ENCODE measurements around the gene B3GNT9. TPM values are rescaled to one million over a fixed set of nuclear protein-coding genes. Genes with fewer than 3 reads are reported as not detected.

B3GNT9 gene
- total RNA-seq, 1 experiment from 2014 or later, result 6.8 TPM

DNA sequence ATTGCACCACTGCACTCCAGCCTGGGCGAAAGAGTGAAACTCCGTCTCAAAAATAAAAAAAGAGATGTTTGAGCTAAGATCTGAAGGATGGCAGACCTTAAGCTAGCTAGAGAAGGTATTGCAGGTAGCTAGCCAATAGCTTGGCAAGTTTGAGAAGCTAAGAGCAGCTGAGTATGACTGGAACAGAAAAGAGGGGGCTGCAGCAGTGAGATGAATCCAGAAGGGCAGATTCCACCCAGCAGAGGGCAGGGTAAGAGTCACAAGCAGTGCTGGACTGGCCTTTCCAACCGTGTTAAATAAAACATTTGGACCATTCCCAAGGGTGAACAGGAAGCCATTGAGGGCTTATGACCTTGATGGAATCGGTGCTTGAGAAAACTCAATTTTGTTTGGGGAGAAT is 46.7 kb downstream of the B3GNT9 start:
- no TSS peak for BruUV-seq (replicated peaks)

DNA sequence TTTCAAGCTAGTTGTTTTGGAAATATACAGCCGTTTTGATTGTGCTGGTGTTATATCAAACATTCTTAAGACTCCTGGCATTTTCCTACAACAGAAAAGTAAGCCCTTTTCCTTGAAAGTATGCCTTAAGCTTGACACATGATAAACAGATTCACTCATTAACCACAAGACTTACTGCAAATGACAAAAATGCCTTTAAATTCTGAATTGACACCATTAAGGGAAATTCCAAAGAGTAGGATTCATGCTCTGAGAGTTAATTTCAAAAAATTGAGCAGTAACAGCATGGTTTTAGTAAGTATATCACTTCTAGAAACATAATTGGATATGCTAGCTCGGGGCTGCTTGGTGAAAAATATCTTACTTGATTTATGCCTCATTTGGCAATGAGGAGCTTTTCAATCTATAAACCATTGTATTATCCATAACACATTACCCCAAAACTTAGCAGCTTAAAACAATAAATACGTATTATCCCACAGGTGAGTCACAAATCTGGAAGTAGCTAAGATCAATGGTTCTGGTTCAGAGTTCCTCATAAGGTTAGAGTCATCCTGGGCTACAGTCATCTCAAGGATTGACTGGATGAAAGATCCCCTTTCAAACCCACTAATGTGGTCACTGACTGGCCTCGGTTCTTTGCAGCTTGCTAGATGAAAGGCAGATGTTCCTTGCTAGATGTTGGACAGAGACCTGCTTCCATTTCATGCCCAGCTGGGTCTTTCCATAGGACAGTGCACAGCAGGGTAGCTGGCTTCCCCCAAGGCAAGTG is 49.3 kb downstream of the B3GNT9 start:
- H3K27me3 Mint-ChIP-seq (ENCODE audit: unreplicated experiment), result no peaks in the 10 kb centered on the region
- BruUV-seq (replicated peaks), result no TSS peak
- intact Hi-C loops (cut with micrococcal nuclease; ENCODE audit: unreplicated experiment), result loop anchor here (2.0 to 5.0 kb wide), 2 partner anchors 84 to 125 kb away; no protein-coding TSS in a partner anchor
- TF ChIP-seq, protein P1, sequence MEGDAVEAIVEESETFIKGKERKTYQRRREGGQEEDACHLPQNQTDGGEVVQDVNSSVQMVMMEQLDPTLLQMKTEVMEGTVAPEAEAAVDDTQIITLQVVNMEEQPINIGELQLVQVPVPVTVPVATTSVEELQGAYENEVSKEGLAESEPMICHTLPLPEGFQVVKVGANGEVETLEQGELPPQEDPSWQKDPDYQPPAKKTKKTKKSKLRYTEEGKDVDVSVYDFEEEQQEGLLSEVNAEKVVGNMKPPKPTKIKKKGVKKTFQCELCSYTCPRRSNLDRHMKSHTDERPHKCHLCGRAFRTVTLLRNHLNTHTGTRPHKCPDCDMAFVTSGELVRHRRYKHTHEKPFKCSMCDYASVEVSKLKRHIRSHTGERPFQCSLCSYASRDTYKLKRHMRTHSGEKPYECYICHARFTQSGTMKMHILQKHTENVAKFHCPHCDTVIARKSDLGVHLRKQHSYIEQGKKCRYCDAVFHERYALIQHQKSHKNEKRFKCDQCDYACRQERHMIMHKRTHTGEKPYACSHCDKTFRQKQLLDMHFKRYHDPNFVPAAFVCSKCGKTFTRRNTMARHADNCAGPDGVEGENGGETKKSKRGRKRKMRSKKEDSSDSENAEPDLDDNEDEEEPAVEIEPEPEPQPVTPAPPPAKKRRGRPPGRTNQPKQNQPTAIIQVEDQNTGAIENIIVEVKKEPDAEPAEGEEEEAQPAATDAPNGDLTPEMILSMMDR (IDR thresholded peaks at IDR 0.05; ENCODE audit: unreplicated experiment), result no peak
- H3K4me1 Mint-ChIP-seq (ENCODE audit: low read depth, unreplicated experiment), result no peaks in the 10 kb centered on the region
- DNase-seq, result no peak
- H3K36me3 Mint-ChIP-seq (ENCODE audit: insufficient read depth, unreplicated experiment), result peaks cover 22% of the 10 kb centered on the region
- no peak overlapping the region for H3K27ac Mint-ChIP-seq (ENCODE audit: unreplicated experiment)
- CTCF ChIA-PET, result interaction anchor here (0.6 to 0.8 kb wide), 3 partner anchors 29 to 54 kb away, joined by 3 to 4 read pairs (median 4); no protein-coding TSS in a partner anchor
- H3K9me3 Mint-ChIP-seq (ENCODE audit: low read depth, unreplicated experiment), result no peaks in the 10 kb centered on the region
- H3K4me3 Mint-ChIP-seq (ENCODE audit: low read depth, unreplicated experiment), result no peak overlapping the region

More for the DNA sequence above, 46.7 kb downstream of the B3GNT9 start:
- Mint-ChIP-seq H3K27ac (ENCODE audit: unreplicated experiment) (peak overlapping the region; percentile 15), H3K4me1 (ENCODE audit: low read depth, unreplicated experiment) (no peaks in the 10 kb centered on the region), H3K36me3 (ENCODE audit: insufficient read depth, unreplicated experiment) (peaks cover 23% of the 10 kb centered on the region), H3K4me3 (ENCODE audit: low read depth, unreplicated experiment) (no peak overlapping the region), H3K9me3 (ENCODE audit: low read depth, unreplicated experiment) (no peaks in the 10 kb centered on the region), H3K27me3 (ENCODE audit: unreplicated experiment) (no peaks in the 10 kb centered on the region)
- TF ChIP-seq, protein P1 (IDR thresholded peaks at IDR 0.05; ENCODE audit: unreplicated experiment), result no peak
- peak; percentile 39 for DNase-seq
- intact Hi-C loops (cut with micrococcal nuclease; ENCODE audit: unreplicated experiment), result loop anchor here (5.0 kb wide), 1 partner anchor 87 kb away; no protein-coding TSS in a partner anchor
- CTCF ChIA-PET, result interaction anchor here (0.9 to 2.1 kb wide), 3 partner anchors 17 to 94 kb away, joined by 3 to 5 read pairs (median 5); no protein-coding TSS in a partner anchor

DNA sequence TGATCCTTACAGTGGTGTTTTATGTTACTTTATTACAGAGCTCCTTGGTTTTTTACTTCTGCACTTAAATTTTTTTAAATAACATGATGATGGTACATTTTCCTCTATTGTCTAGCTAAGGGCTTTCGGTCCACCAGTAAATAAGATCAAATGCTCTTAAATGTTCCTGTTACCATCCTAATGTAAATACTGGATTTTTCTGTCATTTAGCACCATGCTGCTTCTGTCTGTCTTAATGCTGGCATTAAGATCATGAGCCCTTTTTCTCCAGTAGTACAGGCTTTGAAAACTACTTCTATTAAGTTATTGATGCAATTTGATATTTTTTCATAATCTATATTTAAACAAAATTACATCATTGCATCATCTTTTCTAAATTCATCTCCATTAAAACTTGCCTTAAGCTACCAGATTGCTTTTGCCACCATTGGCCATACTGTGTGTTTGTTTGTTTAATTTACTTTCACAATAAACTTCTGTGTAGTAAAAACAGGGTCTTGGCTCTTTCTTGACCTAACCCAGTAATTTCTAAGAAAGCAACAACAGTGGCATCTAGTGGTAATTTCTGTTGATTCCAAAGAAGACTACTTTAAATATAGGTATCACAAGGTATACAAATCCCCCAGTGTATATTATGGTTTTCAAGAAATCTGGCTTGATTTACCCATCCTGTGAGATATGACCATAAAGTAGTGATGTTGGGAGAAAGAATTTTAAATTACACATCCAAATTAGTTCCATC is 50.1 kb downstream of the B3GNT9 start:
- TF ChIP-seq, protein P1 (IDR thresholded peaks at IDR 0.05; ENCODE audit: unreplicated experiment), result no peak
- H3K36me3 Mint-ChIP-seq (ENCODE audit: insufficient read depth, unreplicated experiment), result peaks cover 22% of the 10 kb centered on the region
- intact Hi-C loops (cut with micrococcal nuclease; ENCODE audit: unreplicated experiment), result loop anchor here (2.0 to 5.0 kb wide), 2 partner anchors 83 to 124 kb away; no protein-coding TSS in a partner anchor
- H3K4me1 Mint-ChIP-seq (ENCODE audit: low read depth, unreplicated experiment), result no peaks in the 10 kb centered on the region
- no peaks in the 10 kb centered on the region for H3K9me3 Mint-ChIP-seq (ENCODE audit: low read depth, unreplicated experiment)
- H3K27ac Mint-ChIP-seq (ENCODE audit: unreplicated experiment), result no peak overlapping the region
- CTCF ChIA-PET, result interaction anchor here (1.0 kb wide), 1 partner anchor 83 kb away, joined by 6 read pairs; no protein-coding TSS in a partner anchor
- H3K27me3 Mint-ChIP-seq (ENCODE audit: unreplicated experiment), result no peaks in the 10 kb centered on the region
- no peak overlapping the region for H3K4me3 Mint-ChIP-seq (ENCODE audit: low read depth, unreplicated experiment)
- no peak for DNase-seq
- BruUV-seq (replicated peaks), result no TSS peak

DNA sequence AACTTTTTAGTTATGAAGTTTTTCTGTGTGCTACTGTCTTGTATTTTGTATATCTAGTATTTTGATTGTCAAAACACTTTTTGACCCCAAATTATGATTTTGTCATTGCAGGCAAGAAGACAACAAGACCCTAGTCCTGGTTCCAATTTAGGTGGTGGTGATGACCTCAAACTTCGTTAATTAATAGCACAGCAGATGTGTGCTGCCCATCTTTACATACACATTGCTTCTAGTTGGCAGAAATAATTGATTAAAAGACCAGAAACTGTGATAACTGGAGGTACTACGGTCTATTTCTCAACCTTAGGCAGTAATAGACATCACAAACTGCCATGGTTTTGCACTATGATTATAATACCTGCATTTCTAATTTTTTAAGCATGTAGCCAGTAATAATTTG is 52.2 kb downstream of the B3GNT9 start:
- Mint-ChIP-seq H3K27me3 (ENCODE audit: unreplicated experiment) (no peaks in the 10 kb centered on the region), H3K9me3 (ENCODE audit: low read depth, unreplicated experiment) (no peaks in the 10 kb centered on the region), H3K4me3 (ENCODE audit: low read depth, unreplicated experiment) (no peak overlapping the region), H3K27ac (ENCODE audit: unreplicated experiment) (no peak overlapping the region), H3K36me3 (ENCODE audit: insufficient read depth, unreplicated experiment) (peaks cover 30% of the 10 kb centered on the region), H3K4me1 (ENCODE audit: low read depth, unreplicated experiment) (no peaks in the 10 kb centered on the region)
- TF ChIP-seq, protein P1 (IDR thresholded peaks at IDR 0.05; ENCODE audit: unreplicated experiment), result no peak
- BruUV-seq (replicated peaks), result no TSS peak
- intact Hi-C loops (cut with micrococcal nuclease; ENCODE audit: unreplicated experiment), result no loop called here
- CTCF ChIA-PET, result no interaction called here
- no peak for DNase-seq

Other genes with a start within 250 kb of the B3GNT9 start
- not detected in 2 replicates for gene CDH16, start 232.1 kb downstream of the B3GNT9 start, total RNA-seq (2022)
- 1.3 and 2.2 TPM in 2 replicates for gene RRAD, start 225.5 kb downstream of the B3GNT9 start, total RNA-seq (2022)
- 121 and 126 TPM in 2 replicates for gene CIAO2B, start 216.6 kb downstream of the B3GNT9 start, total RNA-seq (2022)
- gene CES2, start 215.5 kb downstream of the B3GNT9 start, total RNA-seq (2022), result 58.7 and 61.1 TPM in 2 replicates
- 0.64 and 2.5 TPM in 2 replicates for gene CES3, start 189.7 kb downstream of the B3GNT9 start, total RNA-seq (2022)
- gene CES4A, start 162.4 kb downstream of the B3GNT9 start, total RNA-seq (2022), result not detected in 2 replicates
- 116 and 131 TPM in 2 replicates for gene CBFB, start 121.8 kb downstream of the B3GNT9 start, total RNA-seq (2022)
- gene PHAF1, start 41.1 kb downstream of the B3GNT9 start, total RNA-seq (2022), result 21.4 and 21.9 TPM in 2 replicates
- gene TRADD, start 8.9 kb upstream of the B3GNT9 start, total RNA-seq (2022), result 34.9 and 42.7 TPM in 2 replicates
- gene FBXL8, start 9.0 kb upstream of the B3GNT9 start, total RNA-seq (2022), result 32.0 and 36.6 TPM in 2 replicates
- gene HSF4, start 13.7 kb upstream of the B3GNT9 start, total RNA-seq (2022), result 57.1 and 60.7 TPM in 2 replicates
- 33.5 and 35.7 TPM in 2 replicates for gene NOL3, start 19.5 kb upstream of the B3GNT9 start, total RNA-seq (2022)
- gene MATCAP1, start 33.0 kb upstream of the B3GNT9 start, total RNA-seq (2022), result 33.1 and 36.5 TPM in 2 replicates
- gene EXOC3L1, start 39.1 kb upstream of the B3GNT9 start, total RNA-seq (2022), result 0.31 and 1.2 TPM in 2 replicates
- gene E2F4, start 41.2 kb upstream of the B3GNT9 start, total RNA-seq (2022), result 95.3 and 101 TPM in 2 replicates
- 31.9 and 43.2 TPM in 2 replicates for gene ELMO3, start 48.1 kb upstream of the B3GNT9 start, total RNA-seq (2022)
- 53.5 and 69.2 TPM in 2 replicates for gene TMEM208, start 76.1 kb upstream of the B3GNT9 start, total RNA-seq (2022)
- 37.2 and 37.9 TPM in 2 replicates for gene FHOD1, start 96.5 kb upstream of the B3GNT9 start, total RNA-seq (2022)
- 2.4 and 4.4 TPM in 2 replicates for gene SLC9A5, start 98.0 kb upstream of the B3GNT9 start, total RNA-seq (2022)
- gene PLEKHG4, start 128.5 kb upstream of the B3GNT9 start, total RNA-seq (2022), result 5.5 and 9.2 TPM in 2 replicates
- 3.8 and 5.6 TPM in 2 replicates for gene KCTD19, start 175.7 kb upstream of the B3GNT9 start, total RNA-seq (2022)
- gene LRRC36, start 175.8 kb upstream of the B3GNT9 start, total RNA-seq (2022), result 7.1 and 9.2 TPM in 2 replicates
- gene TPPP3, start 242.5 kb upstream of the B3GNT9 start, total RNA-seq (2022), result 8.5 and 8.8 TPM in 2 replicates

All from Calu3 (cell line).